Caco-2 (cell line): ENCODE data around the gene CMTM4. TPM values are rescaled to one million over a fixed set of nuclear protein-coding genes. Genes with fewer than 3 reads are reported as not detected.

Experiments used
- BruUV-seq: library from RNA; stranded (reverse); fragments of 400-500 nt; replicated peaks from 2 replicates; lab custom pipeline; 2021; lab: Mats Ljungman, UMichigan
- CTCF ChIA-PET: fragments of 300-600 bp; sonication (Branson Sonifier 250); formaldehyde crosslinking; loops from one replicate; lab custom pipeline; 2022; ENCODE audit warnings: antibody characterized with exemption; lab: Charles Lee
- POLR2A ChIA-PET: fragments of 300-600 bp; sonication (Branson Sonifier 250); formaldehyde crosslinking; loops from one replicate; lab custom pipeline; 2022; ENCODE audit warnings: antibody characterized with exemption; lab: Charles Lee
- DNase-seq, 2 experiments: peaks; one replicate each; pipeline versions ENCODE4 v3.0.0 to v3.0.0-alpha.2; 2020 to 2022
- H3K27me3 ChIP-seq: replicated peaks from 2 replicates; pipeline ENCODE4 v1.6.0; 2011; ENCODE audit warnings: low read length; ENCODE audit not compliant: control insufficient read depth, insufficient read depth
- H3K36me3 ChIP-seq: 2 replicates; pipeline ENCODE4 v1.5.1; 2011; ENCODE audit warnings: low read length; ENCODE audit not compliant: control insufficient read depth, insufficient read depth
- H3K4me1 ChIP-seq: fragments of 250-450 bp; sonication (Bioruptor Pico); 2 replicates; pipeline ENCODE4 v1.5.1; 2020; ENCODE audit warnings: mild to moderate bottlenecking
- H3K4me3 ChIP-seq: 2 replicates; pipeline ENCODE4 v1.5.1; 2011; ENCODE audit warnings: low read depth, mild to moderate bottlenecking, control low read depth, low read length
- H3K9me3 ChIP-seq: fragments of 250-450 bp; sonication (Bioruptor Pico); 2 replicates; pipeline ENCODE4 v1.5.1; 2020; ENCODE audit warnings: mild to moderate bottlenecking, moderate library complexity
- H3K27ac Mint-ChIP-seq: one replicate; pipeline ENCODE4 v1.8.0; 2022; ENCODE audit warnings: mixed read lengths; ENCODE audit not compliant: unreplicated experiment
- H3K27me3 Mint-ChIP-seq: one replicate; pipeline ENCODE4 v1.8.0; 2022; ENCODE audit warnings: mixed read lengths; ENCODE audit not compliant: insufficient read depth, unreplicated experiment
- H3K36me3 Mint-ChIP-seq: one replicate; pipeline ENCODE4 v1.8.0; 2022; ENCODE audit warnings: mild to moderate bottlenecking, mixed read lengths; ENCODE audit not compliant: insufficient read depth, unreplicated experiment
- H3K4me1 Mint-ChIP-seq: one replicate; pipeline ENCODE4 v1.8.0; 2022; ENCODE audit warnings: low read depth, mixed read lengths; ENCODE audit not compliant: unreplicated experiment
- H3K4me3 Mint-ChIP-seq: one replicate; pipeline ENCODE4 v1.8.0; 2022; ENCODE audit warnings: mild to moderate bottlenecking, moderate library complexity, mixed read lengths; ENCODE audit not compliant: unreplicated experiment
- H3K9me3 Mint-ChIP-seq: one replicate; pipeline ENCODE4 v1.8.0; 2022; ENCODE audit warnings: mixed read lengths; ENCODE audit not compliant: unreplicated experiment
- CTCF ChIP-seq, 2 experiments: fragments of 200-600 bp in 1 of 2; IDR thresholded peaks; 1 replicate in 1 of 2; 2 replicates in 1 of 2; pipeline versions ENCODE4 v1.5.1 to v1.8.0; 2011 to 2022; ENCODE audit warnings: antibody characterized with exemption in 1 of 2, control low read depth in 1 of 2, inconsistent platforms in 1 of 2, low read depth in 1 of 2, low read length in 1 of 2, mild to moderate bottlenecking in 1 of 2, moderate library complexity in 1 of 2; ENCODE audit not compliant: insufficient read depth in 1 of 2, severe bottlenecking in 1 of 2, unreplicated experiment in 1 of 2
- intact Hi-C: fragments of 100-400 bp; cut with micrococcal nuclease; formaldehyde crosslinking; loops from one replicate; pipeline ENCODE4 v1.10.0; 2022; ENCODE audit not compliant: unreplicated experiment
- total RNA-seq: library from RNA; stranded (reverse); gene quantifications from 2 replicates; pipeline ENCODE4 v1.2.3, GENCODE V29; 2022

CMTM4 gene
- total RNA-seq, 1 experiment from 2014 or later: 108 TPM

GRCh38 chr16:66604376-66605176 is 92.0 kb downstream of the CMTM4 start, which contains the start of gene CMTM3:
Gene CMTM3, plus strand, starts transcription at chr16:66604704. Its CDS starts 102 bp downstream, at chr16:66604806.
- ChIA-PET POLR2A (no interaction called here), CTCF (interaction anchor here (0.7 to 1.9 kb wide), 5 partner anchors 23 to 268 kb away, joined by 3 to 9 read pairs (median 4); no protein-coding TSS in a partner anchor)
- H3K4me3 ChIP-seq: peak within 1 kb of the TSS; percentile 74
- peaks cover under 1% of the 10 kb centered on the region for H3K27me3 Mint-ChIP-seq
- H3K4me1 ChIP-seq: peaks cover 31% of the 10 kb centered on the region
- no peaks in the 10 kb centered on the region for H3K9me3 Mint-ChIP-seq
- no peaks in the 10 kb centered on the region for H3K36me3 ChIP-seq
- H3K9me3 ChIP-seq: peaks cover 5% of the 10 kb centered on the region; the same call in 1 of the 2 replicates
- no TSS peak for BruUV-seq
- peak; percentile 70 to 82 for DNase-seq
- H3K4me3 Mint-ChIP-seq: peak within 1 kb of the TSS; percentile 82
- H3K4me1 Mint-ChIP-seq: peaks cover 26% of the 10 kb centered on the region
- peaks cover 43% of the 10 kb centered on the region for H3K36me3 Mint-ChIP-seq
- peak within 1 kb of the TSS; percentile 62 for H3K27ac Mint-ChIP-seq
- peak; percentile 76 to 83 for TF ChIP-seq CTCF (IDR thresholded peaks at IDR 0.05; ENCODE audit: insufficient read depth in 1 of 2, low read depth in 1 of 2, low read length in 1 of 2, severe bottlenecking in 1 of 2, unreplicated experiment in 1 of 2)
- H3K27me3 ChIP-seq: no peaks in the 10 kb centered on the region
- intact Hi-C loops: loop anchor here (5.0 kb wide), 4 partner anchors 52 to 197 kb away; partner anchors contain the start of genes CKLF, DYNC1LI2 and TK2

- Histone ChIP-seq H3K9me3 (peaks cover 5% of the 10 kb centered on the region; the same call in 1 of the 2 replicates), H3K36me3 (no peaks in the 10 kb centered on the region), H3K4me1 (peaks cover 23% of the 10 kb centered on the region), H3K4me3 (peak overlapping the region; percentile 74), H3K27me3 (no peaks in the 10 kb centered on the region)
- POLR2A ChIA-PET: no interaction called here
- Mint-ChIP-seq H3K27ac (peak overlapping the region; percentile 62), H3K9me3 (no peaks in the 10 kb centered on the region), H3K4me1 (peaks cover 18% of the 10 kb centered on the region), H3K4me3 (peak overlapping the region; percentile 82), H3K27me3 (peaks cover 4% of the 10 kb centered on the region), H3K36me3 (peaks cover 34% of the 10 kb centered on the region)
- intact Hi-C loops: loop anchor here (5.0 kb wide), 1 partner anchor 51 kb away; the partner anchor contains the start of genes CKLF and TK2
- TSS peak; percentile 29 for BruUV-seq
- peak; percentile 73 to 84 for DNase-seq
- TF ChIP-seq CTCF (IDR thresholded peaks at IDR 0.05; ENCODE audit: insufficient read depth in 1 of 2, low read depth in 1 of 2, low read length in 1 of 2, severe bottlenecking in 1 of 2, unreplicated experiment in 1 of 2): no peak
- CTCF ChIA-PET: interaction anchor here (0.7 to 1.9 kb wide), 5 partner anchors 22 to 269 kb away, joined by 3 to 9 read pairs (median 4); no protein-coding TSS in a partner anchor
Measured at GRCh38 chr16:66603537-66604375, 92.8 kb downstream of the CMTM4 start.
